H1 (cell line): ENCODE data around the gene CSNK1G3. TPM values are rescaled to one million over a fixed set of nuclear protein-coding genes. Genes with fewer than 3 reads are reported as not detected.

Experiments used
- CTCF ChIA-PET: fragments of 300-600 bp; sonication (Branson Sonifier 250); formaldehyde crosslinking; loops from one replicate; lab custom pipeline; 2021; ENCODE audit not compliant: partially characterized antibody; lab: Charles Lee
- POLR2A ChIA-PET: fragments of 300-600 bp; sonication (Branson Sonifier 250); formaldehyde crosslinking; loops from one replicate; lab custom pipeline; 2021; ENCODE audit warnings: inconsistent platforms; ENCODE audit not compliant: partially characterized antibody; lab: Charles Lee
- DNase-seq, 2 experiments: peaks; one replicate each; pipeline versions ENCODE4 v3.0.0 to v3.0.0-alpha.2; 2010 to 2022; ENCODE audit warnings: low spot score in 2 of 2, low read depth in 1 of 2, mixed read lengths in 1 of 2
- FAIRE-seq: peaks from 2 replicates; lab custom pipeline; 2011; peaks lifted over from hg19 to GRCh38; lab: Jason Lieb, UNC
- H2AFZ ChIP-seq: 2 replicates; pipeline ENCODE4 v1.8.1; 2012; ENCODE audit warnings: low read length, inconsistent platforms
- H2AK5ac ChIP-seq: 2 replicates; pipeline ENCODE4 v1.6.1; 2013; ENCODE audit warnings: low read depth, low read length
- H2BK120ac ChIP-seq: replicated peaks from 2 replicates; pipeline ENCODE3; 2013; ENCODE audit warnings: low read depth, low read length, inconsistent platforms
- H2BK12ac ChIP-seq: 2 replicates; pipeline ENCODE4 v1.6.1; 2013; ENCODE audit warnings: low read depth, low read length
- H2BK15ac ChIP-seq: 2 replicates; pipeline ENCODE4 v1.6.1; 2013; ENCODE audit warnings: low read length
- H2BK20ac ChIP-seq: 2 replicates; pipeline ENCODE4 v1.6.1; 2013; ENCODE audit warnings: low read length
- H2BK5ac ChIP-seq: 2 replicates; pipeline ENCODE4 v1.6.1; 2013; ENCODE audit warnings: low read depth, low read length
- H3K14ac ChIP-seq: 2 replicates; pipeline ENCODE4 v1.6.1; 2013; ENCODE audit warnings: inconsistent platforms; ENCODE audit not compliant: insufficient read length
- H3K18ac ChIP-seq: 2 replicates; pipeline ENCODE4 v1.6.1; 2013; ENCODE audit warnings: low read length; ENCODE audit errors: extremely low read depth
- H3K23ac ChIP-seq: 2 replicates; pipeline ENCODE4 v1.6.1; 2013; ENCODE audit warnings: inconsistent platforms; ENCODE audit not compliant: insufficient read length
- H3K23me2 ChIP-seq: 2 replicates; pipeline ENCODE4 v1.6.1; 2013; ENCODE audit warnings: low read depth, low read length
- H3K27ac ChIP-seq: 2 replicates; pipeline ENCODE4 v1.6.1; 2011; ENCODE audit warnings: low read depth, low read length, inconsistent platforms
- H3K27me3 ChIP-seq, 4 experiments: replicated peaks in 1 of 4; 1 replicate in 1 of 4; 2 replicates in 3 of 4; pipeline versions ENCODE4 v1.6.1 to v1.8.1; 2011 to 2013; ENCODE audit warnings: low read length in 3 of 4, mild to moderate bottlenecking in 3 of 4, inconsistent platforms in 2 of 4, mixed read lengths in 2 of 4, moderate library complexity in 1 of 4; ENCODE audit not compliant: control insufficient read depth in 3 of 4, insufficient read depth in 3 of 4; ENCODE audit errors: extremely low read depth in 1 of 4
- H3K36me3 ChIP-seq, 4 experiments: 2 replicates each; pipeline versions ENCODE4 v1.6.1 to v1.8.1; 2011 to 2013; ENCODE audit warnings: mild to moderate bottlenecking in 4 of 4, low read length in 3 of 4, moderate library complexity in 2 of 4, control low read depth in 1 of 4, inconsistent platforms in 1 of 4; ENCODE audit not compliant: insufficient read depth in 4 of 4, control insufficient read depth in 2 of 4
- H3K4ac ChIP-seq: replicated peaks from 2 replicates; pipeline ENCODE3; 2013; ENCODE audit warnings: low read length, low read depth, mixed read lengths, inconsistent platforms; ENCODE audit not compliant: insufficient read length
- H3K4me1 ChIP-seq, 4 experiments: replicated peaks in 1 of 4; 1 replicate in 1 of 4; 2 replicates in 3 of 4; pipeline versions ENCODE4 v1.6.1 to v1.8.1; 2011 to 2013; ENCODE audit warnings: low read length in 3 of 4, inconsistent platforms in 2 of 4, mixed read lengths in 1 of 4; ENCODE audit not compliant: insufficient read depth in 4 of 4, control insufficient read depth in 3 of 4
- H3K4me2 ChIP-seq, 2 experiments: 2 replicates each; pipeline versions ENCODE4 v1.6.1 to v1.8.1; 2011 to 2013; ENCODE audit warnings: low read depth in 2 of 2, low read length in 2 of 2, control low read depth in 1 of 2, inconsistent platforms in 1 of 2, mild to moderate bottlenecking in 1 of 2; ENCODE audit not compliant: insufficient read depth in 1 of 2
- H3K4me3 ChIP-seq, 4 experiments: fragments of 200-600, 300-600 bp in 1 of 4; sonication (generic), shearing (Covaris generic), sonication (Bioruptor Twin) in 1 of 4; 2 replicates each; pipeline versions ENCODE4 v1.5.1 to v1.8.1; 2011 to 2016; ENCODE audit warnings: low read length in 4 of 4, low read depth in 3 of 4, control low read depth in 2 of 4, inconsistent platforms in 2 of 4, mild to moderate bottlenecking in 2 of 4, mixed read lengths in 1 of 4, moderate library complexity in 1 of 4; ENCODE audit not compliant: insufficient read depth in 2 of 4; ENCODE audit errors: extremely low read depth in 1 of 4
- H3K56ac ChIP-seq: replicated peaks from 2 replicates; pipeline ENCODE3; 2013; ENCODE audit warnings: low read depth, mild to moderate bottlenecking, mixed read lengths, low read length, inconsistent platforms; ENCODE audit not compliant: insufficient read length
- H3K79me1 ChIP-seq: 2 replicates; pipeline ENCODE4 v1.6.1; 2013; ENCODE audit warnings: low read depth, low read length, control low read depth
- H3K79me2 ChIP-seq, 2 experiments: 2 replicates each; pipeline versions ENCODE4 v1.6.1 to v1.8.1; 2012 to 2013; ENCODE audit warnings: low read length in 2 of 2, mild to moderate bottlenecking in 2 of 2, inconsistent platforms in 1 of 2; ENCODE audit not compliant: insufficient read depth in 2 of 2, control insufficient read depth in 1 of 2
- H3K9ac ChIP-seq, 4 experiments: replicated peaks in 1 of 4; 1 replicate in 1 of 4; 2 replicates in 3 of 4; pipeline versions ENCODE4 v1.6.1 to v1.8.1; 2011 to 2013; ENCODE audit warnings: low read depth in 3 of 4, low read length in 3 of 4, control low read depth in 2 of 4, mild to moderate bottlenecking in 2 of 4, moderate library complexity in 2 of 4, inconsistent platforms in 1 of 4; ENCODE audit errors: extremely low read depth in 1 of 4
- H3K9me3 ChIP-seq, 2 experiments: 2 replicates each; pipeline versions ENCODE4 v1.6.1 to v1.8.1; 2012 to 2013; ENCODE audit warnings: mild to moderate bottlenecking in 2 of 2, moderate library complexity in 2 of 2, control low read depth in 1 of 2, inconsistent platforms in 1 of 2, low read depth in 1 of 2, low read length in 1 of 2, mixed read lengths in 1 of 2; ENCODE audit not compliant: insufficient read depth in 2 of 2
- H4K20me1 ChIP-seq, 2 experiments: replicated peaks in 1 of 2; 2 replicates each; pipeline versions ENCODE3 to v1.8.1; 2011 to 2013; ENCODE audit warnings: inconsistent platforms in 2 of 2, low read length in 2 of 2, mild to moderate bottlenecking in 1 of 2; ENCODE audit not compliant: insufficient read depth in 2 of 2, control insufficient read depth in 1 of 2
- H4K5ac ChIP-seq: 2 replicates; pipeline ENCODE4 v1.6.1; 2013; ENCODE audit warnings: low read length, low read depth, mixed read lengths, inconsistent platforms; ENCODE audit not compliant: insufficient read length
- H4K8ac ChIP-seq: 2 replicates; pipeline ENCODE4 v1.8.0; 2013; ENCODE audit warnings: mild to moderate bottlenecking, moderate library complexity, low read length, inconsistent platforms; ENCODE audit not compliant: insufficient read depth; ENCODE audit errors: extremely low read depth
- H4K91ac ChIP-seq: replicated peaks from 2 replicates; pipeline ENCODE3; 2013; ENCODE audit warnings: low read length, mixed read lengths, inconsistent platforms; ENCODE audit not compliant: insufficient read length
- CHD1 ChIP-seq: IDR thresholded peaks from 2 replicates; pipeline ENCODE4 v1.6.1; 2012; ENCODE audit warnings: low read depth, low read length, improper control_type of control experiment
- WGBS, 2 experiments: shearing (Covaris generic) in 1 of 2; methylation state at CpG; one replicate each; pipeline versions ENCODE4 v1.1.6 to v1.1.7; 2013 to 2015; ENCODE audit warnings: low lambda C conversion rate in 2 of 2, mixed read lengths in 2 of 2, inconsistent platforms in 1 of 2, low coverage in 1 of 2, missing lambda C conversion rate in 1 of 2; ENCODE audit not compliant: insufficient replicate concordance in 2 of 2, insufficient coverage in 1 of 2, insufficient read length in 1 of 2; ENCODE audit errors: extremely low coverage in 1 of 2, missing lambda C conversion rate in 1 of 2; 5-methylcytosine and 5-hydroxymethylcytosine counted together
- polyA plus RNA-seq, 7 experiments: library from polyadenylated mRNA; depleted of rRNA in 3 of 7; stranded (reverse) in 5 of 7; unstranded in 2 of 7; fragments of >200 nt in 5 of 7; fragments of 200-250 nt in 2 of 7; gene quantifications; 1 replicate in 5 of 7; 2 replicates in 1 of 7; 4 replicates in 1 of 7; pipeline versions ENCODE4 v1.2.1 to v1.2.3, GENCODE V29; 2011 to 2013; ENCODE audit warnings: missing spikeins in 2 of 7, mixed read lengths in 2 of 7
- total RNA-seq: library from RNA; stranded (reverse); fragmentation: NEBNext Ultra II Directional; extraction: Animal tissue kit (Norgen Biotek cat#: 25700); gene quantifications from 2 replicates; pipeline ENCODE4 v1.2.1, GENCODE V29; 2021

CSNK1G3 gene
- total and polyA plus RNA-seq, 2 of the 8 experiments (the other 6 are each of a cell fraction or from before 2014, with no cell fraction given): 10.6 to 58.9 TPM

GRCh38 chr5:123505633-123506032 lies 6.3 kb upstream of the CSNK1G3 start:
- H3K27me3 ChIP-seq: no peaks in the 10 kb centered on the region
- no peak overlapping the region for H2BK20ac ChIP-seq
- no peak overlapping the region for H3K56ac ChIP-seq
- H3K14ac ChIP-seq: no peak overlapping the region
- DNase-seq: no peak
- 90% methylated on average over 2 of the region's 2 CpGs; no CpG with 5 or more reads in 1 of the 2 experiments for WGBS, 2 experiments
- H3K23me2 ChIP-seq: no peaks in the 10 kb centered on the region
- H3K9ac ChIP-seq: no peak overlapping the region
- peaks cover 0 to 3% (median 0%) of the 10 kb centered on the region in 4 experiments; a peak in 1 of 7 replicates for H3K4me1 ChIP-seq
- no peaks in the 10 kb centered on the region for H3K36me3 ChIP-seq
- H4K91ac ChIP-seq: no peak overlapping the region
- no peak overlapping the region for H3K4me3 ChIP-seq
- no peak overlapping the region for H3K18ac ChIP-seq
- H2AK5ac ChIP-seq: no peak overlapping the region
- no peak overlapping the region for H3K4me2 ChIP-seq
- no peaks in the 10 kb centered on the region for H3K79me1 ChIP-seq
- H3K27ac ChIP-seq: no peak overlapping the region
- H2BK5ac ChIP-seq: no peak overlapping the region
- no peaks in the 10 kb centered on the region for H3K79me2 ChIP-seq
- H2BK15ac ChIP-seq: no peak overlapping the region
- H3K4ac ChIP-seq: no peak overlapping the region
- no peak overlapping the region for H2BK120ac ChIP-seq
- no peak overlapping the region for H3K23ac ChIP-seq
- ChIA-PET POLR2A (no interaction called here), CTCF (no interaction called here)
- no peak overlapping the region for H4K5ac ChIP-seq
- no peak overlapping the region for H2BK12ac ChIP-seq
- H4K20me1 ChIP-seq: no peaks in the 10 kb centered on the region
- no peak for FAIRE-seq
- no peak for TF ChIP-seq CHD1
- no peak overlapping the region for H2AFZ ChIP-seq
- H4K8ac ChIP-seq: no peak overlapping the region
- no peaks in the 10 kb centered on the region for H3K9me3 ChIP-seq
